Activated T-helper 1 cell treated with Interleukin-2 at 50 U/mL for 16 hours (primary cell): ENCODE results near the gene ABCC12.

Experiments used
- DNase-seq: peaks from one replicate; pipeline ENCODE4 v3.0.0-alpha.2; 2020; ENCODE audit warnings: low read depth

ABCC12 gene

DNA sequence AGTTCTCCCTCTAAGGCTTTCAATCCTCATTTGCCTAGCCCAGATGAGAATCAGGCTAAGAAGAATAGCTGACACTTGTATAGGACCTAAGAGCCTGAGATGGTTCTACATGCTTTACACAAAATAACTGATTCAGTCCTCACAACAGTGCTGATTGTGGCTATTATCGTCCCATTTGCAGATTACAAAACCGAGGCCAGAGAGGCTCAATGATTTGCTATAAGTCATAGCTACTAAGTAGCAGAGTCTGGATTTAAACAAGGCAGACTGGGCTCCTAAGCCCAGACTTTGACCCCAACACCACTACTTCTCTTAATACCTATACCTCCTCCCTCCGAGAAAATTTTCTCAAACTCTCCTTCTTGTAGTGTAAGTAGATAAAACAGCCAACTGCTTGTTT lies 23.1 kb downstream of the ABCC12 start:
- no peak for DNase-seq

DNA sequence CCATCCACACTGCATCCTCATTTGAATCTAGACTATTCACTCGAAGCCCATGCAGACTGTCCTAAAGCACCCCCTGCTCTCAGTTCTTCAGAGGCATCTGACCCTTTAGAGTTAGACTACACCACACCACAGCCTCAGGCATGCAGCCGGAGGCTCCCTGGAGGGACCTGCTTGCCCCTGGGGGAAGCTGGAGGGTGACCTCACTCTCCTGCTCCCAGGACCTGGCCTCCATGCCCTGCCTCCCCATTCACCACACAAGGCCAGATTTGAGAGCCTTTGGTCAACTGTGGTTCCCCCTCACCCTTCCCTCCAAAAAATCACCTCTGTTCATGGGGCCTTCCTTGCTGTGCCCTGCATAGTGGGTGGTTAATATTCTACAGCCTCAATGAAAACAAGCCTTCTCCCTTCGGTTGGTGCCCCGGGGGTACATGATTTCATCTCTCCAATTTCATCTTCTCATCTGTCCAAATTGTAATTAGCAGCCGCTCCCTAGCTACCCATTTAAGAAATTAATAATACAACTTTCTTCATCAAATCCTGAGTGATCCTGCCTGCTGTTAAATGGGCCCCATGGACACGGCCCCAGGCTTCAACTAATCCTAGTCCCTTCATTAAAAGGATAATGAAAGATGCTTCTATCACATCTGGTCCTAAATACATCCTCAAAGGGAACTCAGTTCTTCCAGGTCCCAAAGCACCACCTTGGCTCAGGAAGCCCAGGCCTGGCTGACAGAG lies 24.4 kb downstream of the ABCC12 start:
- DNase-seq, result no peak

DNA sequence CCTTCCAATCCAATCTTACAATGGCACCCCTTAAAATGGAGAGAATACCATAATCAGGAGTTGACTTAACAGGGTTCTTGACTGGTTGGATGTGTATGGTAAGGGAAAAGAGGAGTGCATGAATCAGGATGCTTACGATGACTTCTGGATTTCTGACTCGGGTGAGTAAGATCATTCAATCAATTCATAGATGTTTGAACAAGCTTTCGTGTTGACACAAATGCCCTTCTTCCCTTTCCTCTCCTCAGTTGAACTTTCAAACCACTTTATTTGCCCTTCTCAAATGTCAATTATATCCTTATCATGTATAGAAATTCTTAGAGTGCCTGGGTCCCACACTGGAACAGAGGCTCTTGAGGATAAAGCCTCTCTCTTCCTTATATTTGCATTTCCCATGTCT lies 25.9 kb downstream of the ABCC12 start:
- DNase-seq, result no peak

DNA sequence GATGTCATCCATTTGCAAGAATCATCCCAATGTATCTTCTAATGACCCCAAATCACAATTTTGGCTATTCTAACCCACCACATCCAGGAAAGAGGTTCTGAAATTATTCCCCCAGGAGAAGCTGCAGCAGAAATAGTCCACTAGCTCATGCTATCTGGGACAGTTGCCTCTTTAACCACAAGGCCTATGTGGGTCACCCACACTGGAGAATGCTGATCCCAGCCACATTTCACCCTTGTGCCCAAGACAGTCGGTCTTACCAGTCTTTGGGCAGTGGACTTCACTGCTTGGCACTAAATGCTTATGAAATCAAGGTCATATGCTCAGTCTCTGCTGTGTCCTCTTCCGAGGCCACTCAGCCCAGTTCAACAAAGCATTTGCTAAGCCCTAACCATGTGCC lies 27.0 kb downstream of the ABCC12 start:
- DNase-seq, result no peak

DNA sequence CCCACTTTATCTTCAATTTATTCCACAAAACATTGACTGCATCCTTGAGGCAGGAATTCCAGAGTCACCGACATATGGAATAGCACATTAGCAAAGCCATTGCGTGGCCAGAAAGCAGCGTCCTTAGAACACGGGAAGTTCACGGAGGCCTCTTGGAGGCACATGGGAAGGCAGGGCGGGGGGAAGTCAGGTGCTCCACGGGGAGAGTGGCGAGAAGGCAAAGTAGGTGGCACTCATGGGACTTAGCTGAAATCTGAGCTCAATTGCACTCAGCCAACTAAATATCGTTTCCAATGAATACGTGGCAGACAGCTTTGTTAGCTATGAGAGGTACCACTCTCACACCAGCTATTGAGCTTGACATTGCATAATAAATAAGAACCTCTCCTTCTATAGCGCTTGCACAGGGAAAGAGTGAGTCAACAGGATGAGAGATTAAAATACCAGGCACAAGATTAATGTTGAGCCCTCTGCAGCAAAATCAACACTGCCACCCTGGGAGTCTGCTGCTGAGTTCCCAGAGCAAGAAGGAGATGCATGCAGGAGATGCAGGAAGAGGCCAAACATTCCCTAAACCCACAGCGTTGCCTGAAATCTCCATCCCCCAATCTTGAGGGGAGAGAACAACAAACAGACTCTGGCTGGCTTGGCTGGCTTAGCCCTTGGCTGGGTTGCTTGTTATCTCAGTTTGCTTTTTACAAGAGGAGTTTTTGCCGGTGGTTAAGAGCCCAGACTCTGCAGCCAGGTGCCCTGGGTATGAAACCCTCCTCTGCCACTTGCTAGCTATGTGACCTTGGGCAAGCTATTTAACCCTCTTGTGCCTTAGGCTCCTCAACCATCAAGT lies 28.8 kb downstream of the ABCC12 start:
- no peak for DNase-seq

DNA sequence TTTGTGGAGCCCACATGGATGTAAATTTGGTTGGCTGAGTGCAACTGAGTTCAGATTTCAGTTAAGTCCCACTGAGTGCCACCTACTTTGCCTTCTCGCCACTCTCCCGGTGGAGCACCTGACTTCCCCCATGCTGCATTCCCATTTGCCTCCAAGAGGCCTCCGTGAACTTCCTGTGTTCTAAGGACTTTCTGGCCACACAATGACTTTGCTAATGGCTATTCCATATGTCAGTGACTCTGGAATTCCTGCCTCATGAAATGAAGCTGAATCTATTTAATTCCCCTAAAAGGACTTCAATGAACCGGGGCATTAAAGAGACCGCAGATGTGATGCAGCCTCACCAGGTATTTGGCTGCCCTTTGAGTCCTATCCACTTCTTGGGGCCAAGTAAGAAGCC lies 29.9 kb downstream of the ABCC12 start:
- no peak for DNase-seq

DNA sequence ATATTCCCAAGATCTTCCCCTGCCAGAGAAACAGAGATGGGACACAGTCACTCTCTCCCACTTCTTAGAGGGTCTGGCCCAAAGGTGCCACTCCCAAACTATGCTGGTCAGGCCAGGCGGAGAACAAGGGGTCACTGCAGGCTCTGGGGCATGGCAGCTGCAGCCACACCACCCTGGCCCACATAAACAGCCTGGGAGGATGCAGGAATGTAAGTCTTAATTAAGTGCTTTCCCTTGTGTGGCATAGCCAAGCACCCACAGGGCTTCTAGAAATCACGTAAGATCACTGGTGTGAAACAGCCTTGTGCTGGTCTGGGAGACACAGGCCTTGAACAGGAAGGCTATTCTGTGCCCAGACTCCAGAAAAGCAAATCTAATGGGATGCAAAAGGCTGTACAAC lies 31.5 kb downstream of the ABCC12 start:
- DNase-seq, result no peak

DNA sequence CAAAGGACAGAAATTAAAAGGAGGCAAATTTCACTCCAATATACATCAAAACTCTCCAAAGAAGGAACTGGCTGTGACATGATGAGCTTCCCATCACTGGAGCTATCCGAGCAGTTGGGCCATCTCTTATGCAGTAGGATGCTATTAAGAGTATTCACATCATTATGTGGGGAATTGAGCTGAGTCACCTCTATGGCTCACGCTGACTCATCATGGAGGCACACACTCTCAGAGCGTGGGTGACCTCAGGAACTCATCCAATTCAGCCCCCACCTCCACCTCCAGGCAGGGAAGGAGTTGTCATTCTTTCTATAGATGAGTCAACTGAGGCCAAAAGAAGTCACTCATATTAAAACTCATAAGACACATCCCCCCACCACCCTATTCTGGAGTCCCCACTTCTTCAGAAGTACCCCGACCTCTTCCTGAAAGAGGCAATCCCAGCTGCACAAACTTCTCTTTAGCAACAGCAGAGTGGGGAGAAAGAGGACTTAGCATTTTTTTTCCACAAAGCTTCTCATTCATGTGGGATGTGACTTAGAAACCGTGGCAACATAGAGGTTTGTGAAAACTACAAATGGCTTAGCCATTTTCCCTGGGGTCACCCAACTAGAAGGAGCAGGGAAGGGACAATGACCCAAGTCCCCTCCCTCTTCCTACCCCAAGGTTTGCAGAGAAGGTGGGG lies 32.5 kb downstream of the ABCC12 start:
- no peak for DNase-seq

DNA sequence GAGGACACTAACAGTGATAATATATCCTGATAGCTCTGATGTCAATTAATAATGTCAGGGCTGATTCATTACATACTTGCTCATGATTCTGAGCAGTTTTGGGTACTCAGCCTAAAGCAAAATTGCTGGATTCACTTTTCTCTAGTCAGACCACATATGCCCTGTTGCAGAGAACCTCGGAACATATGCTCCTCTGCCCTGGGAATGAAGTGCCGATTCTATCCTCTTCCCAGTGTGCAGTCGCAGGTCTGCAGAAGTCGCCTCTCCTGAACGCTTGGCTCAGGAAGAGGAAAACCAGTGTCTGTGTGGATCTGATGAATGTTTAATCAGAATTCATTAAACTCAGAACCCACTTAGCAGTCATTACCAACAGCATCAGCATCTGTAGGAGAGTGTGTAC lies 34.5 kb downstream of the ABCC12 start:
- DNase-seq, result no peak

DNA sequence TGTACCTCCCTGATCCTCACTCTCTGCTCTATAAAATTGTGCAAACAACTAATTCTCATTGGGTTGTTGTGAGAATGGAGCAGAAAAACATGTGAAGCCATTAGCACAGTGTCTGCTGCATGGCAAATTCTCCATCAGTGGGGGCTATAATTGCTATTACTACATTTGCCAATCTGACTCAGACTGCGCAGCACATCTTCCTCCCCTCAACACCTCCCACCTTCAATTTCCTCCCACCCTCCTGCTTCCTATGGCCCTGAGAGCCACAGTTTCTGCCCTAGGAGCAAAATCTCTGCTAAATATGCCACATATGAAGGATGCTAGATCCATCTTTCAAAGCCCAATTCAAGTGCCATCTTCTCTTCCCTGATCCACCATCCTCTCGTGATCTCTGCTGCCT lies 37.0 kb downstream of the ABCC12 start:
- no peak for DNase-seq

DNA sequence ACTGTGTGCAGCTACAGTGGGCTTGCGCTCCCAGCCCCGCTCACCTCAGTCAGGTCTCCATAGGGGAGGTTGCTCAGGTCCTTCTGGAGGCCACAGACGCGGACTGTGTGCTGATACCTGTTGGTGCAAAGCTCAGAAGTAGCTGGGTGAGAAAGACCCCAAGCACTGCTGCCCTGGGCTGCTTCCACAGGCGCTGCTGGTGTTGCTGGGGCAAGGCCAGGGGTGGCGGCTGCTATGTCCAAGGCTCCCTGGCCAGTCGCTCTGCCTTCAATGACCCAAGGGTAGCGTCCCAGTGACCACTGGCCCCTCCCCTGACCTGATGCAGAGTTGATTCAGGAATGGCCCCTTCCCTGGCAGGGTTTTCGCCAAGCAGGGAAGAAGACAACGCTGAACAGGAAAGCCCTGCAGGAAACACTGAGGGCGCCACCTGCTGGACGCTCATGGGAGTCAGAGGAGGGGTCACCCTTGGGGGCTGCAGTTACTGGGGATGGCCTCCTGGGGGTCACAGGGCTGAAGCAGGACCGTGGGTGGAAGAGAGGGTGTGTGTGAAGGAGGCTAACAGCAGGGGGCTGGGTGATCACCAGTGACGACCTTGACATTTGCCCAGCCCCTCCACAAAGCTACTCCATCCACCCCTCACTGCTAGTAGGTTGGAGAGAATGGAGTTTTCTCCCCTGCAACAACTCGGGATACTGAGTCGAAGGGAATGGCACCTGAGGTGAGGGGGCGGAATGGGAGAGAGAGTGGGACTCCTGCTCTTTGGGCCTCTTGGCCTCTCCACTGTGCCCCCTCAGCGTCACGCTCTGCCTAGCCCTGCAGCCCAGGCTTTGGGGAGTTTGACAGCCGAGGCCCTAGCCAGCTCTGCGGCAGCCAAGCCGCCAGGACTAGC lies 38.3 kb downstream of the ABCC12 start:
- DNase-seq, result peak; percentile 23

DNA sequence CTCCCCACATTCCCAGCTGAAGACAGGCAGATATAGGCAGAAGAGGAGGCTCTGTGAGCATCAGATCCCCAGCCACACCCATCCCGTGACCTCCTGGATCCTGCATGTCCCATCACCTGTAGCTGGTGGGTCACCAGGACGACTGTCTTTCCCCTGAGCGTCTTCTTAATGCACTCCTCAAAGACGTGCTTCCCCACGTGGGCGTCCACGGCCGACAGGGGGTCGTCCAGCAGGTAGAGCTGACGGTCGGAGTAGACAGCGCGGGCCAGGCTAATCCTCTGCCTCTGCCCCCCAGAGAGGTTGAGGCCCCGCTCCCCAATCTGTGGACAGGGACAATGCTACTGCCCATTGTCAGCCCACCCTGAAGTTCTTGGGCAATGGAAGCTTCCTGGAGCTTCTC lies 40.5 kb downstream of the ABCC12 start:
- no peak for DNase-seq

DNA sequence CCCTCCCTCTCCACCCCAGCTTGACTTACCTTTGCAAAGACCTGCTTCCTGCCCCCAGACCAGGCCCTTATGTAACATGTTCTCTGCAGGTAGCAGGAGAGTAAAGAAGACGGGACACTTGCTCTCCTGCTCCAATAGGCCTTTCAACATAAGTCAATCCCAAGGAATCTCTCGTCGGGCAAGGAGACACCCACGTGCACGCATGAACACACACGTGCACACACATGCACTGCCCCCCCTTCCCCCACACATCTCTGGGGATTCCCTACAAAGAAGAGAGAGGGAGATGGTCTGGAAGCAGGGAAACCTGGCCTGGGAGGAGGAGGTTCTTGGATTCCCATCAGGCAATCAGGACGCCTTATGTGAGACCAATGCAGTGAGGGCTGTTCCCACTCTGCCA lies 41.4 kb downstream of the ABCC12 start:
- no peak for DNase-seq

DNA sequence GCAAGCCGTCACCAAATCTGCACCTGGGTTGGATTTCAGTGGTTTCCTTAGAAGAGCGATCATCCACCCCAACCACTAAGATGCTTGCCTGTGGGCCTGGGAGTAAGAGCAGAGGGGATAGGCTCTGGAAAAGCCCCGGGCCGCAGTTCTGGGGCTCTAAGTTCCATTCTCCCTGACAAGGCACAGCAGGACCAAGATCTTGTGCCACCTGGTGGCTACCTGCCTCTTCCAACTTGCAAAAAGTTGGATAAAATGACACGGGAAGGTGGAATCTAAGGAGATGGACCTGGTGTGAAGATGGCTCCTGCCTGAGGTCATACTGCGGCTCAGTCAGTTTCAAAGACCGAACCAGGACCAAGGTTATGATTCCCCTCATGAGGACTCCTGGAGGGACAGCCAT lies 42.3 kb downstream of the ABCC12 start:
- no peak for DNase-seq

DNA sequence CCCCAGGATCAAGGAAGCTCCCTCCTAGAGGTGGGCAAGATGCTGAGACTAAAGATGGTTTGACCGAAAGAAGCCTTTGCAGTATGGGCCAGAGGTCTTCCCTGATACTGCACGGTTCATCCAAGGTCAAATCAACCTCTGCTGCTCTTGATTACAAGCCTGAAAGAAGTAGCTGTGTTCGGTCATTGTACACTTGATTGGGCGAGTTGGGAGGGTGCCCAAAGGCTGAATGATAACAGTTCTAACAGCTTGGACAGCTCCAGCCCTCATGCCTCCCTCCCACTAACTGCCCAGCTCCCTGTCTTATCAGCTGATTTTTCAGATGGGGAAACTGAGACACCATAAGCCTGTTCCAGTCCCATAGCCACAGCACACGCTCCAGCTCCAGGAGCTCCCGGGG lies 42.8 kb downstream of the ABCC12 start:
- DNase-seq, result no peak

DNA sequence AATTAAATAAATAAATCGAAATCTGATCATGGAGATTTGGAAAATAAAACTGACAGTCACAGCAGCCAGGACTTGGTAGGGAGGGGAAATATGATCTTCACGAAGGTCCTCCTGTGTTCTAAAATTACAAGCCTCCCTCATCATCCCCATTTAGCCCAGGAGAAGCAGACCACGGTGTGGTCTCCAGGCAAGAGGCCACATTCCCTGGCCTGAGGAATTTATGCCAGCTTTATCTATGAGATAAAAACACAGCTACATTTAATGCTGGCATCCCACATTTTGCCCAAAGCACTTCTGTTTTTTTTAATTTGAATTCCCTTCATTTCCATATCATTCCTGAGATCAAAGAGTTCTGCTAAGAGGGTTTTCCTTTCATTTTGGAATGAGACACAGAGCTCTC lies 43.2 kb downstream of the ABCC12 start:
- DNase-seq, result no peak

DNA sequence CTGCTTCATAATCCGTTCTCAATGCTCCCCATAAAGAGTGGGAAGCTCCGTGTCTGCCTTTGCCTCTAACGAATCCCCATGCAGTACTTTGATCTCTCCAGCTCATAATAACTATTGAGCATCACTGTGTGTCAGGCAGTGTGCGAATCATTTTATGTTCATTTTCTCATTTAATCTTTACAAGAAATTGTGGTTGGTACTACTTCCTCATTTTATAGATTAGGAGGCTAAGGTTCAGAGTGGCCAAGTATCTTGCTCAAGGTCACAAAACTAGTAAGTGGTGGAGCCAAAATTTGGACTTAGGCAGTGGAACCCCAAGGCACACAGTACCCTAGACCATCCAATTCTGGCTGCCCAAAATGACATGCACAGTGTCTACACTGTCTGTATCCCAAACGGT lies 44.8 kb downstream of the ABCC12 start:
- DNase-seq, result no peak

DNA sequence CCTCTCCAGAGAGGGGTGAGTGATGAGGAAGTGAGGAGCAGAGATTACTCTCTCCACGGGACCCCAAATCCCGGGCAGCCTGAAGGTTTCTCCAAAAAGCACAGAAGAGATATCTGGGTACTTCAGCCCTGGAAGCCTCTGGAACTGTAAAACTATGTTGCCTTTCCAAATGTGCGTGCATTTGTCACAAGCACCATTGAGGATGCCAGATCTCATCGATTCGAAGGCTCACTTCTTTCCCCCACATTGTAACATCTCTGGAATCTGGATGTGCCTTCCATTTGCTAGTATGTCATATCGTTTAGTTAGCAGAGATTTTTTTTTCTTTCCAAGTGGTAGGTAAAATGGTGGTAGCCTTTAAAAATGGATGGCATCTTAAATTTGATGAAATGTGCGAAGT lies 45.8 kb downstream of the ABCC12 start:
- no peak for DNase-seq

DNA sequence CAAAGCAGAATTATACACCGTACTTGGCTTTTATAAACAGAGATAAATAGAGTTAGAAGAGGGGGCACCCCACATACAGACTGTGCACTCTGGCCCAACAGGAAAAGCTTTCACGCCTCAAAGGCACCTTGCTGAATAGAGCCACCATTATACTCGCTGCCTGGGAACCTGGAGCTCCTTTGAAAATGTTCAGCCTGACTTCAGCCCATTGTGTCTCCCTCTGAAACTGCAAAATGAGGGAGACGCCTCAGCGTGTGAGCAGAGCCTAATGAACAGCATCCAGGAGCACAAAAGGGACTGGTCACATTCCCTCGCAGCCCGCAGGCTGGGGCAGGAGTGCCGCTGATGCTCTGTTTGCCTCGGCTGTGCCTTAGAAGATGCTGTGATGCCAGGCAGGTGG lies 46.3 kb downstream of the ABCC12 start:
- no peak for DNase-seq

DNA sequence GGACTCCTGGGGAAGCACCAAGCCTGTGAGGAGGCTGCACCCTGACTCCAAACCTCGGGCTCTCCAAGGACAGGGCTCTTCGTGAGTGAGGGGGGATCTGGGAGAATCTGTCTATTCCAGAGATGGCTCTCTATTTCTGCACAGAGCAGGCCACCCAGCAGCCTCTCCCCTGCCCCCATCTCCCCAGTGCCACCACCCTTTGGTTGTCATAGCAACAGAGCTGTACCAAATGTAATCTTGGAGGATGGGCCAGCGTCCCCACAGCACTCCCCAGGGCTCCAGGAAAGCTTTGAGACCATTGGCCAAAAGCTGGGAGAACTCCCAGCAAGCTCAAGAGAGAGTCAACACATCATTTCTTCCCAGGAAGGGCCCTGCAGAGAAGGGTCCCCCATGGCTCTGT lies 49.3 kb downstream of the ABCC12 start:
- DNase-seq, result no peak
